OCI-LY7 (cell line): ENCODE data around the gene SLC25A21.

ENCODE experiments used
- EZH2phosphoT487 ChIP-seq: fragments of 200-600 bp; sonication (generic); IDR thresholded peaks from 2 replicates; pipeline ENCODE4 v1.6.1; 2018; ENCODE audit warnings: low read depth, borderline replicate concordance, mild to moderate bottlenecking, mixed run types, antibody characterized with exemption, low read length, moderate library complexity, mixed read lengths
- TF ChIP-seq, protein P1 (sequence below): fragments of 200-600 bp; sonication (generic); conservative IDR thresholded peaks from 2 replicates; pipeline ENCODE4 v1.5.1; 2014; ENCODE audit warnings: mild to moderate bottlenecking, antibody characterized with exemption, low read length, moderate library complexity, mixed read lengths

DNA sequence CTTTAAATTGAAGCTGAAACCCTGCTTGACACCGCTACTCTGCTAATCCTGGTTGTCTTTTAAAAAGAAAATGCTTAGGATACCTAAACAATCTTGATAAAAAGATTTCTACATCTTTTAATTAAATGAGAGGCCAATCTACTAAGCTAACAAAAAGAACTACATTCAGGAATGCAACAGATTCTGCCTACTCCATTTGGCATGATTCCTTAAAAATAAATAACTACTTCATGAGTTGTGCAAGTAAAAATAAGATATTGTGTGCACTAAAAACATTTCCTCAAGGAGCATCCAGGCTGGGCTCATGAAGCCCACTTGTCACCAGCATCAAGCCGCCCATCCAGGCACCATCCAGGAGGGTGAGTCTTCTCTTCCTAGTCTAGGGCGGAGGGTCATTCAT, 313.3 kb downstream of the SLC25A21 start:
- no peak for TF ChIP-seq EZH2phosphoT487
- TF ChIP-seq, protein P1, sequence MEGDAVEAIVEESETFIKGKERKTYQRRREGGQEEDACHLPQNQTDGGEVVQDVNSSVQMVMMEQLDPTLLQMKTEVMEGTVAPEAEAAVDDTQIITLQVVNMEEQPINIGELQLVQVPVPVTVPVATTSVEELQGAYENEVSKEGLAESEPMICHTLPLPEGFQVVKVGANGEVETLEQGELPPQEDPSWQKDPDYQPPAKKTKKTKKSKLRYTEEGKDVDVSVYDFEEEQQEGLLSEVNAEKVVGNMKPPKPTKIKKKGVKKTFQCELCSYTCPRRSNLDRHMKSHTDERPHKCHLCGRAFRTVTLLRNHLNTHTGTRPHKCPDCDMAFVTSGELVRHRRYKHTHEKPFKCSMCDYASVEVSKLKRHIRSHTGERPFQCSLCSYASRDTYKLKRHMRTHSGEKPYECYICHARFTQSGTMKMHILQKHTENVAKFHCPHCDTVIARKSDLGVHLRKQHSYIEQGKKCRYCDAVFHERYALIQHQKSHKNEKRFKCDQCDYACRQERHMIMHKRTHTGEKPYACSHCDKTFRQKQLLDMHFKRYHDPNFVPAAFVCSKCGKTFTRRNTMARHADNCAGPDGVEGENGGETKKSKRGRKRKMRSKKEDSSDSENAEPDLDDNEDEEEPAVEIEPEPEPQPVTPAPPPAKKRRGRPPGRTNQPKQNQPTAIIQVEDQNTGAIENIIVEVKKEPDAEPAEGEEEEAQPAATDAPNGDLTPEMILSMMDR = no peak
